A549 (cell line): ENCODE results near the gene DRD3.

ENCODE experiments used
- CBX2 ChIP-seq: fragments of 200-600 bp; sonication (generic); IDR thresholded peaks from 2 replicates; pipeline ENCODE4 v1.6.1; 2016; ENCODE audit warnings: low read depth, mild to moderate bottlenecking, borderline replicate concordance
- CEBPB ChIP-seq, 2 experiments: fragments of >200 bp in 1 of 2; sonication (Bioruptor Twin) in 1 of 2; formaldehyde crosslinking in 1 of 2; IDR thresholded peaks; 2 replicates each; pipeline ENCODE4 v1.6.1; 2012 to 2016
- CTCF ChIP-seq: fragments of >200 bp; sonication (Bioruptor Twin); formaldehyde crosslinking; IDR thresholded peaks from 3 replicates; pipeline ENCODE4 v1.5.1; 2016
- ELK1 ChIP-seq: fragments of 150-350 bp; IDR thresholded peaks from 2 replicates; pipeline ENCODE4 v1.6.1; 2014; ENCODE audit warnings: low read depth, mild to moderate bottlenecking, low read length
- MAX ChIP-seq: IDR thresholded peaks from 2 replicates; pipeline ENCODE4 v1.6.1; 2012
- POLR2A ChIP-seq: IDR thresholded peaks from 2 replicates; pipeline ENCODE4 v1.6.1; 2012; ENCODE audit warnings: mild to moderate bottlenecking, low read length
- SMC3 ChIP-seq: fragments of >200 bp; sonication (Bioruptor Twin); formaldehyde crosslinking; IDR thresholded peaks from 3 replicates; pipeline ENCODE4 v1.6.1; 2018; ENCODE audit warnings: inconsistent platforms
- USF2 ChIP-seq: fragments of 450-650 bp; IDR thresholded peaks from 2 replicates; pipeline ENCODE4 v1.6.1; 2014; ENCODE audit warnings: antibody characterized with exemption

GRCh38 chr3:114206342-114206741 is 27.5 kb upstream of the DRD3 start:
- no peak for TF ChIP-seq POLR2A
- no peak for TF ChIP-seq SMC3
- no peak for TF ChIP-seq USF2
- no peak for TF ChIP-seq CBX2
- no peak for TF ChIP-seq MAX
- no peak for TF ChIP-seq CTCF
- no peak for TF ChIP-seq CEBPB (IDR thresholded peaks at IDR 0.05)
- no peak for TF ChIP-seq ELK1
